IMR-90 (cell line): ENCODE results near the gene SMARCC2. TPM values are rescaled to one million over a fixed set of nuclear protein-coding genes. Genes with fewer than 3 reads are reported as not detected.
A peak's percentile ranks its signal among the peaks of the same experiment; 100 is the strongest.

Source experiments
- ATAC-seq: fragments of 200-7000 bp; cut with Tn5 transposase; 2 replicates; pipeline ENCODE4 v1.9.1; 2020; ENCODE audit warnings: low read depth, mild to moderate bottlenecking, moderate library complexity
- BruUV-seq: library from RNA; stranded (reverse); fragments of 400-500 nt; replicated peaks from 2 replicates; lab custom pipeline; 2021; lab: Mats Ljungman, UMichigan
- CTCF ChIA-PET: fragments of 300-600 bp; formaldehyde crosslinking; extraction: SDS; loops from one replicate; lab custom pipeline; 2021; ENCODE audit warnings: antibody characterized with exemption; lab: Yijun Ruan, JAX
- POLR2A ChIA-PET: fragments of 300-600 bp; sonication (Branson Sonifier 250); formaldehyde crosslinking; loops from one replicate; lab custom pipeline; 2022; ENCODE audit warnings: antibody characterized with exemption; ENCODE audit not compliant: unreplicated experiment; lab: Charles Lee
- DNase-seq: peaks from one replicate; pipeline ENCODE4 v3.0.0; 2013
- H2AFZ ChIP-seq: replicated peaks from 2 replicates; pipeline ENCODE3; 2013; ENCODE audit warnings: low read length, mild to moderate bottlenecking; ENCODE audit not compliant: poor library complexity
- H2AK5ac ChIP-seq: 2 replicates; pipeline ENCODE4 v1.6.1; 2013; ENCODE audit warnings: low read depth, low read length, inconsistent platforms
- H2AK9ac ChIP-seq: replicated peaks from 2 replicates; pipeline ENCODE3; 2013; ENCODE audit warnings: mild to moderate bottlenecking, low read depth, low read length, moderate library complexity; ENCODE audit not compliant: poor library complexity
- H2BK120ac ChIP-seq: 2 replicates; pipeline ENCODE4 v1.6.1; 2013; ENCODE audit warnings: low read depth, low read length, inconsistent platforms
- H2BK15ac ChIP-seq: 3 replicates; pipeline ENCODE4 v1.6.1; 2013; ENCODE audit warnings: low read depth, low read length, inconsistent platforms
- H2BK20ac ChIP-seq: 2 replicates; pipeline ENCODE4 v1.6.1; 2013; ENCODE audit warnings: low read depth, mild to moderate bottlenecking, inconsistent platforms, low read length, moderate library complexity
- H2BK5ac ChIP-seq: 2 replicates; pipeline ENCODE4 v1.6.1; 2013; ENCODE audit warnings: mild to moderate bottlenecking, low read depth, low read length, inconsistent platforms; ENCODE audit not compliant: poor library complexity, severe bottlenecking
- H3K14ac ChIP-seq: replicated peaks from 2 replicates; pipeline ENCODE4 v1.6.1; 2013; ENCODE audit warnings: low read depth, low read length, inconsistent platforms
- H3K18ac ChIP-seq: 2 replicates; pipeline ENCODE4 v1.6.1; 2013; ENCODE audit warnings: low read depth, low read length, control low read depth
- H3K23ac ChIP-seq: 2 replicates; pipeline ENCODE4 v1.6.1; 2013; ENCODE audit warnings: low read depth, low read length, inconsistent platforms
- H3K27ac ChIP-seq: 2 replicates; pipeline ENCODE4 v1.5.1; 2013; ENCODE audit warnings: mild to moderate bottlenecking, control low read depth, low read length; ENCODE audit not compliant: insufficient read depth
- H3K27me3 ChIP-seq: 2 replicates; pipeline ENCODE4 v1.6.1; 2013; ENCODE audit warnings: low read length; ENCODE audit not compliant: control insufficient read depth, insufficient read depth
- H3K36me3 ChIP-seq: 2 replicates; pipeline ENCODE4 v1.6.1; 2013; ENCODE audit warnings: low read length, mixed read lengths; ENCODE audit not compliant: control insufficient read depth, insufficient read depth
- H3K4ac ChIP-seq: 2 replicates; pipeline ENCODE4 v1.6.1; 2013; ENCODE audit warnings: low read depth, low read length, inconsistent platforms
- H3K4me1 ChIP-seq: 2 replicates; pipeline ENCODE4 v1.6.1; 2013; ENCODE audit warnings: low read length, mixed read lengths; ENCODE audit not compliant: control insufficient read depth, insufficient read depth
- H3K4me2 ChIP-seq: 2 replicates; pipeline ENCODE4 v1.6.1; 2013; ENCODE audit warnings: low read depth, mild to moderate bottlenecking, control low read depth, low read length, moderate library complexity
- H3K4me3 ChIP-seq: 2 replicates; pipeline ENCODE4 v1.5.1; 2013; ENCODE audit warnings: low read depth, mild to moderate bottlenecking, control low read depth, low read length, moderate library complexity; ENCODE audit not compliant: insufficient read depth
- H3K56ac ChIP-seq: 2 replicates; pipeline ENCODE4 v1.6.1; 2013; ENCODE audit warnings: low read length, inconsistent platforms; ENCODE audit not compliant: insufficient read depth; ENCODE audit errors: extremely low read depth
- H3K79me1 ChIP-seq, 2 experiments: 2 replicates each; pipeline ENCODE4 v1.6.1; 2013; ENCODE audit warnings: low read length in 2 of 2, inconsistent platforms in 1 of 2, low read depth in 1 of 2
- H3K9ac ChIP-seq: 2 replicates; pipeline ENCODE4 v1.6.1; 2013; ENCODE audit warnings: low read depth, low read length, control low read depth
- H3K9me1 ChIP-seq: 2 replicates; pipeline ENCODE4 v1.6.1; 2013; ENCODE audit warnings: low read length, inconsistent platforms; ENCODE audit not compliant: insufficient read depth
- H3K9me3 ChIP-seq: 2 replicates; pipeline ENCODE4 v1.6.1; 2013; ENCODE audit warnings: low read length; ENCODE audit not compliant: control insufficient read depth, insufficient read depth
- H4K20me1 ChIP-seq: 2 replicates; pipeline ENCODE4 v1.6.1; 2013; ENCODE audit warnings: low read length, inconsistent platforms; ENCODE audit not compliant: insufficient read depth
- H4K5ac ChIP-seq: 2 replicates; pipeline ENCODE4 v1.6.1; 2013; ENCODE audit warnings: mild to moderate bottlenecking, low read depth, low read length, control low read depth
- H4K8ac ChIP-seq, 2 experiments: 2 replicates each; pipeline ENCODE4 v1.6.1; 2013; ENCODE audit warnings: low read depth in 2 of 2, low read length in 2 of 2, control low read depth in 1 of 2, inconsistent platforms in 1 of 2
- H4K91ac ChIP-seq: 2 replicates; pipeline ENCODE4 v1.6.1; 2013; ENCODE audit warnings: low read depth, low read length, inconsistent platforms; ENCODE audit not compliant: insufficient read depth
- BHLHE40 ChIP-seq: fragments of 150-350 bp; IDR thresholded peaks from 2 replicates; pipeline ENCODE4 v1.6.1; 2016; ENCODE audit warnings: mild to moderate bottlenecking, low read depth, low read length
- CHD1 ChIP-seq: IDR thresholded peaks from 2 replicates; pipeline ENCODE4 v1.6.1; 2012; ENCODE audit warnings: low read depth, low read length, improper control_type of control experiment
- CTCF ChIP-seq: conservative IDR thresholded peaks from 2 replicates; pipeline ENCODE4 v1.5.1; 2012; ENCODE audit warnings: mild to moderate bottlenecking, low read depth, low read length, improper control_type of control experiment
- ELK1 ChIP-seq: fragments of 150-350 bp; IDR thresholded peaks from 2 replicates; pipeline ENCODE4 v1.6.1; 2016; ENCODE audit warnings: low read depth, mild to moderate bottlenecking, low read length, moderate library complexity, borderline replicate concordance
- FOS ChIP-seq: fragments of 150-350 bp; IDR thresholded peaks from 2 replicates; pipeline ENCODE4 v1.6.1; 2016; ENCODE audit warnings: low read depth, low read length
- MAZ ChIP-seq: IDR thresholded peaks from 2 replicates; pipeline ENCODE4 v1.6.1; 2012; ENCODE audit warnings: low read depth, mild to moderate bottlenecking, low read length, improper control_type of control experiment, moderate library complexity, borderline replicate concordance
- MXI1 ChIP-seq: IDR thresholded peaks from 2 replicates; pipeline ENCODE4 v1.6.1; 2012; ENCODE audit warnings: low read depth, mild to moderate bottlenecking, low read length, moderate library complexity, borderline replicate concordance
- RCOR1 ChIP-seq: IDR thresholded peaks from 2 replicates; pipeline ENCODE4 v1.6.1; 2012; ENCODE audit warnings: mild to moderate bottlenecking, low read length, improper control_type of control experiment; ENCODE audit not compliant: insufficient replicate concordance
- USF2 ChIP-seq: fragments of 150-350 bp; IDR thresholded peaks from 2 replicates; pipeline ENCODE4 v1.6.1; 2017; ENCODE audit warnings: mild to moderate bottlenecking, antibody characterized with exemption, low read length, low read depth
- WGBS, 2 experiments: methylation state at CpG; one replicate each; pipeline versions ENCODE4 v1.1.5 to v1.1.7; 2013; ENCODE audit warnings: missing lambda C conversion rate in 2 of 2; ENCODE audit not compliant: insufficient read length in 1 of 2; ENCODE audit errors: extremely low coverage in 2 of 2; 5-methylcytosine and 5-hydroxymethylcytosine counted together
- dilution Hi-C: fragments of 300-500 bp; cut with HindIII; formaldehyde crosslinking; loops from one replicate; pipeline ENCODE4 v1.14.3; 2018; ENCODE audit warnings: low sequenced_read_pairs; ENCODE audit not compliant: unreplicated experiment
- in situ Hi-C: fragments of 300-500 bp; cut with MboI; formaldehyde crosslinking; loops from 3 replicates; pipeline ENCODE4 v1.14.3; 2019; ENCODE audit warnings: low sequenced_read_pairs, inconsistent platforms, mixed read lengths
- intact Hi-C: fragments of 100-400 bp; cut with micrococcal nuclease; formaldehyde crosslinking; loops from 2 replicates; pipeline ENCODE4 v1.10.0; 2022
- polyA plus RNA-seq, 3 experiments: library from polyadenylated mRNA; depleted of rRNA; stranded (reverse); fragments of >200 nt; gene quantifications; 2 replicates each; pipeline ENCODE4 v1.2.3, GENCODE V29; 2012; ENCODE audit warnings: low replicate concordance in 1 of 3
- total RNA-seq: library from RNA; depleted of rRNA; stranded (reverse); fragments of >200 nt; gene quantifications from 2 replicates; pipeline ENCODE4 v1.2.3, GENCODE V29; 2012

SMARCC2 gene
- total and polyA plus RNA-seq, 2 of the 4 experiments (the other 2 are of a cell fraction), result 42.3 to 43.8 TPM

GRCh38 chr12:56236091-56236490 lies 46.8 kb upstream of the SMARCC2 start:
- TF ChIP-seq CHD1 (no peak), USF2 (no peak), ELK1 (no peak), CTCF (no peak), BHLHE40 (no peak), MXI1 (no peak), RCOR1 (no peak), MAZ (no peak), FOS (no peak)
- Histone ChIP-seq H3K14ac (no peak overlapping the region), H3K56ac (no peak overlapping the region), H3K9me3 (no peaks in the 10 kb centered on the region), H3K23ac (no peak overlapping the region), H3K18ac (no peak overlapping the region), H3K27ac (no peak overlapping the region), H4K5ac (no peak overlapping the region), H2BK20ac (no peak overlapping the region), H2BK120ac (no peak overlapping the region), H3K4ac (no peak overlapping the region), H4K20me1 (peaks cover 19% of the 10 kb centered on the region), H4K91ac (no peak overlapping the region), H4K8ac (no peak overlapping the region), H2BK15ac (no peak overlapping the region), H2AFZ (no peak overlapping the region), H3K4me2 (no peak overlapping the region), H2AK5ac (no peak overlapping the region), H3K4me3 (no peak overlapping the region), H3K9me1 (peaks cover 14% of the 10 kb centered on the region; the same call in 1 of the 2 replicates), H3K36me3 (peaks cover 30% of the 10 kb centered on the region), H3K79me1 (peaks cover under 1 to 18% of the 10 kb centered on the region in 2 experiments; a peak in 3 of 4 replicates), H2BK5ac (no peak overlapping the region), H2AK9ac (peak overlapping the region; percentile 61), H3K27me3 (no peaks in the 10 kb centered on the region), H3K4me1 (peaks cover 5% of the 10 kb centered on the region; the same call in 1 of the 2 replicates), H3K9ac (no peak overlapping the region)
- POLR2A ChIA-PET, result no interaction called here
- no peak for ATAC-seq
- dilution Hi-C loops, result no loop called here
- no TSS peak for BruUV-seq
- no CpG with 5 or more reads among the region's 6 CpGs for WGBS, 2 experiments
- CTCF ChIA-PET, result no interaction called here
- in situ Hi-C loops, result no loop called here
- no peak for DNase-seq
- intact Hi-C loops, result no loop called here
